Measurements from ENCODE around the gene LRRC75A.
A peak's percentile ranks its signal among the peaks of the same experiment; 100 is the strongest.
"Not testable (repeated sequence)": the region's sequence is repeated elsewhere in the genome, so short reads cannot be mapped to it uniquely, and the experiment has no call there.

LRRC75A gene

DNA sequence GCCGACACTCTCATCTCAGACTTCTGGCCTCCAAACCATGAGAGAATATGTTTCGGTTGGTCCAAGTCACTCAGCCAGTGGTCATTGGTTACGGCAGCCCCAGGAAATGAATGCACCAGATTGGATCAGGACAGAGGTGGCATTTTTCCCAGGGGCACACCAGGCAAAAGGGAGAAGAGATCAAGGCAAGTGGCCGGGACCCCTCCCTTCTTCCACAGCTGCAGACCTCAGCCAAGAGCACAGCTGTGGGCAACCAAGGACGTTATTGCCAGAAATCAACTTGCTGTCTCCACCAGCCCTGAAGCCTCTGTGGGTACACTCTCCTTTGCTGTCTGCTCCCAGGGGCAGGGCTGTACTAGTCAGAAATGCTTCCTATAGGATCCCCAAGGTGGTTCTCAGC is 20.7 kb downstream of the LRRC75A start:
- DNase-seq, result no peak

DNA sequence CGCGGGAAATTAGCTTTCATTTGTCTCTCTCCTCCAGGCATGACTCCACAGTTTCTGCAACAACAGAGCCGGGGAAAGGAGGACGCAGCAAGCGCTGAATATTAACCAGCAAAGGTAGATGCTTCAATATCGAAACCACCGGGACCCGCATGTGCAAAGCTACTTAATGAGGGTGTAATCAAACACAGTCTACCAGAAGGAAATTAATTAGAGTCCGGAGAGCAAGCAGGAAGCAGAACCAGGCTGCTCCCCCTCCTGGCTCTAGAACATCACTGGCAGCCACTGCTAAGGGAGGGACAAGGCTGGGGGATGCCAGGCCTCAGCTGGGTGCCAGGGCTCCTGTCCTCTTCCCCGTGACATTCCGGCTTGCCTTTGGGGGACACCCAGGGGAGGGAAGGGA is 21.7 kb downstream of the LRRC75A start:
- DNase-seq, result no peak

DNA sequence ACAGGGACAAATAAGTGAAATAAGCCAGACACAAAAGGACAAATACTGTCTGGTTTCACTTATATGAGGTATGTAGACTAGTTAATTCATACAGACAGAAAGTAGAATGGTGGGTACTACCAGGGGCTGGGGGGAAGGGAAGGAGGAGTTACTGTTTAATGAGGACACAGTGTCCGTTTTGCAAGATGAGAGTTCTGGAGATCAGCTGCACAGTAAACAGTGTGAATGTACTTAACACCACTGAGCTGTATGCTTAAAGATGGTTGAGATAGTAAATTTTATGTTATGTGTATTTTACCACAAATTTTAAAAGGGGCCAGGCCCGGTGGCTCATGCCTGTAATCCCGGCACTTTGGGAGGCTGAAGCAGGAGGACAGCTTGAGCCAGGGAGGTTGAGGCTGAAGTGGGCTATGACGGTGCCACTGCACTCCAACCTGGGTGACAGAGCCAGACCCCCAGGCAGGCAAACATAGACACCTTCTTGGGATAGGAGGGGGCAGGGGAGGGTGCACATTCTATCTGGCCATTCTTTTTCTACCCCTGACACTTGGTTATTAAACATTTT is 23.5 kb downstream of the LRRC75A start:
- DNase-seq, result no peak

DNA sequence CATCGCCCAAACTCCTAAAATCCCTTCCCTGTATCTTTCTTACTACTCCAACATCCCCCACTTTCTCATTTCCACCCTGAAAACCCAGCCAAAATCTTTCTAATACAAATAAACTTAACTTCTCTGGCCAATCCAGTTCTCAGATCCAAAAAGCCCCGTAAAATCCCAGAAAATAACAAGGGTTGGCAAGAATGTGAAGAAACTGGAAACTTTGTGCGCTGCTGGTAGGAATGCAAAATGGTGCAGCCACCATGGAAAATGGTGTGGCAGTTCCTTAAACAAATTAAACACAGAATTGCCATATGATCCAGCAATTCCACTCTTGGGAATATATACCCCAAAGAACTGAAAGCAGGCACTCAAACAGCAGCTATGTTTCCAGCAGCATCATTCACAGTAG is 24.1 kb downstream of the LRRC75A start:
- DNase-seq, result no peak

DNA sequence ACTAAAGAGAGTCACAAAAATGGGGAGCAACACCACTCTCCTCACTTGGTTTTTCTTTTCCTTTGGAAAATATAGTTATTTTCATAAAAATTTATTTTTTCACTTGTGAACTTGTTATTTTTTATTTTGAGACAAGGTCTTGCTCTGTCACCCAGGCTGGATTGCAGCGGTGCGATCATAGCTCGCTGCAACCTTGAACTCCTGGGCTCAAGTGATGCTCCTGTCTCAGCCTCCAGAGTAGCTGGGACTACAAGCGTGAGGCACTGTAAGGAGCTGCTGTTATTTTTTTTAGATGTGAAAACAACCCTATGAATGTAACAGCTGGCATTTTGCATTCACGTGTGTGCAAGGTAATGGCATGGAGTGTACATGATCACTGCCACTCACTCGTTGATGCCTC is 24.9 kb downstream of the LRRC75A start:
- DNase-seq, result no peak

DNA sequence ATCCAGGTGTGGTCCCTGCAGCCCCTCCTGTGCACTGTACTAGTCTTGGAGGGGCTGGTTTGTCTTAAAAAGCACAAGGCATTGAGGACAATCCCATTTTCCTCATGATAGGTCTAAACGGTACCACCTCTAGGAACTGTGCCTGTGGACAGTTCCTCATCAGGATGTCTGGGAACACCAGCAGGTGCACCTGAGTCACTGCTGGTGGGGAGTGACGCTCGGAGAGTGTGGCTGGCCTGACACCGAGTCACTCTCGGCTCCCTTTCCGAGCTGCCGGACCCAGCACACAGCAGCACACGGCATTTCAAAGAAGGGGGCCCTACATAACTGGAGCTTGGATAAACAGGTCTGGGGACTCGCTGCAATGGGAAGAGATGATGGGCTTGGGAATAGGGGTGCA is 25.6 kb downstream of the LRRC75A start:
- DNase-seq, result no peak

DNA sequence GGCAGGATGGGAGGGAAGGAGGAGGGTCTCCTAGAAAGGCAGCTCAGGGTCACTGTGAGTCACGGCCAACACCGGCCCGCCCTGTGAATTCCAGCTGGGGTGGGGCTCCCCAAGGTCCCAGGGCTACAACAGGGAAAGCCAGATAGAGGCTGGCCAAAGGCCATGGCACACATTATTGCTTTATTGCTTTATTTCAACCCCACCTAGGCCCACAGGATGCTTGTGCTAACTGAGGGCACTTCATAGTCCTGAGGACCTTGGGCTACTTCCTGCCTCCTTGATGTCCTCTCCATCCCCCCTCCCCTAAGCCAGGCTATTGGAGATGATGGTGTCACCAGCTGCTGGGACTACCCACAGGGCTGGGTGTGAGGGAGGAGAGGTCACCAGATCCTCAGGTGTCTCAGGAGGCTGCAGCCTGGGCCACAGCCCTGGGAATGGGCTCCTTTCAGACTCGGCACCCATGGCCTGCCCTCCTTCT is 26.1 kb downstream of the LRRC75A start:
- DNase-seq, result no peak

DNA sequence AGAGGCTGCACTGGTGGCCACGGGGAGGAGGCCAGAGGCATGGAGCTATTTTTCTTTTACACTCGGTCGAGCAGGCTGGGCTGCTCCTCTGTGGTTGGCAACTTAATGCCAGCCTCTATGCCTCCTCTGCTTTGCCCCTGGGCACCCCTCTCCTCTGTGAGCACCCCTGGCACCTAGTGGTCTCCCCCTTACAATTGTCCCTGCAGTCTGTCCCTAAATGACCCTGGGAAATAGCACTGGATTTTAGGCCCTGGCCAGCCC is 27.0 kb downstream of the LRRC75A start:
- DNase-seq, result no peak

DNA sequence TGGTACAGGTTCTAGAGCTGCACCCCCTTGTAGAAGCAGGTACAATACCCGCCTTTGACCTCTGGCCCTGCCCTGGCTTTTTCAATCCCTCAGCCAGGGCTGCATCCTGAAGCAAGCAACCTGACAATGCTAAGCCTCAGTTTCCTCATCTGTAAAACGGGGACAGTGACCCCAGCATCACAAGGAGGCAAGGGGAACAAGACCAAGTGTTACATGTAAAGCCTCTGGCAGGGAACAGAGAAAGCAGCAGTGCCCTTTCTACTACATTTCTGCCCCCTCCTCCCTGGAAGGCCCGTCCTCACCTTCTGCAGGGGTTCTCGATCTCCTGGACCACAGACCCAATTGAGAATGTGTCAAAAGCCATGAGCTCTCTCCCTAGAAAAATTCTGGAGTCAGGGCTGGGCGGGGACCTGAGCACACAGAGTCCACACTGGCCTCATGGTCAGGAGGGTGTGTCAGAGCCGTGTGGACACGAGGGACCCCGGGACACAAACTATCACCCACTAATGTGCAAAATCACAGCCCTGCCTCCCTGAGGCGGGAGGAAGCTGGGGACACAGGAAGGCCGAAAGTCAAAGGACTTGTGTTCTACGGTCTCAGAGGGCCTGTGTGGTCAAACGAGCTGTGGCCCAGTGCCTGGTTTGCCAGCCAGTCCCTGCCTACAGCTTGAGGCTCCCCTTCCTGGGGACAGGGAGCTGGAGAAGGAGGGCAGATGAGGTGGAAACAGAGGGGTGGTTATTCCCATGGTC is 27.5 kb downstream of the LRRC75A start:
- DNase-seq, result no peak

DNA sequence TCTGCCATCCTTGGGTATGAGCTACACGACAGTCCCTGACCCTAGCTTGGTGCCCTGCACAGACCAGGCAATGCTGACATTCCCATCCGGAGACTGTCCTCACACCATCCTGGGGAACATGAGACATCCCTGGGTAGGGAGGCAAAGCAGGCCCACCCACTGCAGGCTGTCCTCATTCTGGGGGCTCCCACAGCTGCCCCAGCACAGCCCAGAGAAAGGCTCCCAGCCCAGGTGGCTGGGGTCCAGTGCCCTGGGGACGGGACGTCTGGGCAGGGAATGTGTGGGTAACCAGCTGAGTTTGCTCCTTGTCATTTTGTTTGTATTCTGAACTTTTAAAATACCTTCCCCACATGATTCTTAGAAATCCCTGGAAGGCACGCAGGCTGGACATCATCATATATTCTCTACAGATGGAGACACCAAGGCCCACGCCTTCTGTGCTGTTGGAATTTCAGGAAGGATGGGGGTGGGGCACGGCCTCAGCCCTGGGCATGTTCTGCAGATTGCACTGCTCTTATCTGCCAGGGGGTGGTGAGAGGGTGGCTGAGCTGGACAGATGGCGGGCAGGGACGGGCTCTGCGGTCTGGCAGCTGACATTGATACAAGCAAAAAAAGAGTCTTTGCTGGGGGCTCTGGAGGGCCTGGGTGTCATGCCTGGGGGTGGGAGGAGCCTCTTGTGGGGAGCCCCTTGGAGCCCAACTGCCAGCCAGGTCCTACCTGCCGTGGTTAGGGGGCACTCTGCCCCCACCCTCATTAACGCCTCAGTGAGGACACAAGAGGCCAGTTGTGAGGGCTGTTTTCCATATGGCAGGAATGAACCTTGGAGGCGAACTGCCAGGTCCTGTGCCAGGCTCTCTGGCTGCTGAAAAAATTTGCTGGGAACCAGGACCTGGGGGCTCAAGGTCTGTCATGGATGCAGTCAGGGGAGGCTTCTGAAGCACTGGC is 28.4 kb downstream of the LRRC75A start:
- peak; percentile 79 for DNase-seq

DNA sequence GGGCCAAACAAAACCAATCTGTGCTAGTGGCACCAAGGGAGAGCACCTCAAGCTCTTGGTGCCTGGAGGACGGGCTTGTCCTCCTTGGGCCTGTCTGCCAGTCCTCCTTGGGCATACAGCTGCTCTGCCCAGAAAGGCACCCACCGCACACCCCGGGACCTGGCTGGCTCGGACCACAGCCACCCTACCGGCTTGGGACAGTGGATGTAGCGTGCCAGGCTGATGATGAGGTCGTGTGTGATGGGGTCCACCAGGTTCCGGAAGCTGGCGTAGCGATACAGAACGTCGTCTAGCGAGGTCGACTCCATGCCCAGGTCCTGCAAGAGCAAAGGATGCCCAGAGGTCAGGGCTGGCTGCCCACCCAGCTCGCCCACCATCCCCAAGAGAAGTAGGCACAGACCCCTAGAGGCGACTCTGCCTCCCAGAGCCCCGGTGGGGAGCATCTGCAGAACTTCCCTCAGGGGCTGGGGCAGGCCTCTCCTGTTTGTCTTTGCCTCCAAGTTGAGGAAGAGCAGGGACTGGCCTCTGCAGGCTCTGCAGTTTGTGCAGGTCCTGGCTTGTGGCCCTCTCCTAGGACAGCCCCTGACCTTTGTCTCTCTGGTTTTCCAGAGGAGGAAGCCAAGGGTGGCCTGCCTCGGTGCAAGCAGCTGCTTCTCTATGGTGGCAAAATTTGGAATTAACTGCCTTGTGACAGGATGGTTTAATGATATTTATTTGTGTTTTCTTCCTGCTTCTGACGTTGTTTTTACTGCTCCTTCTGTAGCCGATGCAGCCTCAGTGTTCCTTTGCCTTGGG is 29.7 kb downstream of the LRRC75A start:
- DNase-seq, result no peak

DNA sequence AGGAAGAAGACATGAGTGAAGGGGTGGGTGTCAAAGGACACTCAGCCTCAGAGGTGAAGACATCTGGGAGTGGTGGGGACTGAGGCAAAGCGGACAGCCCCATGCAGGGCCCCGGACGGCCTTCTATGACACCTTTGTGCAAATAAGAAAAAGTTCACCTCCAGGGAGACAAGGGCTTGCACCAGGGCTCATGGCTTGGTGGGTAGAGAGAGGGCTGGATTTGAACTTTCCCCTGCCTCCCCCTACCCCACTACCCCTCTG is 30.5 kb downstream of the LRRC75A start:
- DNase-seq, result no peak

DNA sequence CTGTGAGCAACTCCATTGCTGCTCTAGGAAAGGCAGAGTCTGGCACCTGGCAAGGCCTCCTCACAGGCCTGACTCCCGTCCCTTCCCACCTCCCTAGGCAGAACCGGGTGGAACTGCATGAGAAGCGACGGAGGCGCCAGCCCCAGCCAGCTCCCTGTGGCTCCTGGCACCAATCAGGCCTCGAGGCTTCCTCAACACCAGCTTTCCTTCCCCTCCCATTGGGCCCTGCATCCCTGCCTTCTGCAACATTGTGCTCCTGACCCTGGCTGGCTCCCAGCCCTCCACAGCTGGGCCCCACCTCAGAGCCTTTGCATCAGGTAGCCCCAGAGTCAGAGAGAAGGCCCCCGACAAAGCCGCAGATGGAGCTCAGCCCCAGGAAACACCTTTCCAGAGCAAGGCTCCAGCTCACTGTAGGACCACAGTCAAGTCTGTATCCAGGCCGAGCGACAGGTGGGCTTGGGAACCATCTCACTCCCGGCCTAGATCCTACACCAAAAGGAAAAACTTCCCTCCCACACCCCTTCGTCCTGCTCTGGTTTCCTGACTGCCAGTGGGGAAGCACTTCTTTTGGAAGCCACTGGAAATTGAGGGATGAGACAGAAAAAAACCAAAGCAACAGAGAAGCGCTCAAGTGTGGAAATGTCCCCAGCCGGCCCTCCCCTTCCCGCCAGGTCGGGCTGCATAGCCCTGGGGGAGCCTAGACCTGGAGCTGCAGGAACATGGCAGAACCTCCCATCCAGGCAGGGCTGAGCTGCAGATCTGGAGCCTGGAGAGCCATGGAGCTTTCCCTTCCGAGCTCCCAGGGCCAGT is 31.0 kb downstream of the LRRC75A start:
- no peak for DNase-seq

DNA sequence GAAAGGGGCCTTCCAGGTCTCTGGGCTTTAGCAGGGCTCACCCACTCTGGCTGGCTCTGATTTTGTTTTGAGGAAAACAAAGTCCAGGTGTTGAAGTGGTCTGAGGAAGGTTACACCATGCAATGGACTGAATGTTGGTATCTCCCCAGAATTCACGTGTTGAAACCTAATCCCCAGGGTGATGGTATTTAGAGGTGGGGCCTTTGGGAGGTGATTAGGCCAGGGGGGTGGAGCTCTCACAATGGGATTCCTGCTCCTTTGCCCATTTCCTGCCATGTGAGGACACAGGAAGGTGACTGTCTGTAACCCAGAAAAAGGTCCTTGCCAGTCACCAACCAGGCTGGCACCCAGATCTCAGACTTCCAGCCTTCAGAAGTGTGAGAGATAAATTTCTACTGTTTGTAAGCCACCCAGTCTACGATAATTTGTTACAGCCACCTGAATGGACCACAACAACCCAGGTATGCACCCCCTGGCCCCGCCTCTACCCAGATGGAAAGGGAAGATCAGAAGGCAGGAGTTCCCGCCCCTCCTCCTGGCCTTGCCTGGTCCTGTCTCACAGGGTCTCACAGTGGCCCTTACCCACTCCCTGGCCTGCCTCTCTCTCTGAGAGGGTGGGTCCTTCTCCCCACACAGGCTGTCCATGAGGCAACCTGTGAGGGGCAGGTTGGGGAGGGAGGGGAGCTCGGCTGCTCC is 32.0 kb downstream of the LRRC75A start:
- DNase-seq, result no peak

DNA sequence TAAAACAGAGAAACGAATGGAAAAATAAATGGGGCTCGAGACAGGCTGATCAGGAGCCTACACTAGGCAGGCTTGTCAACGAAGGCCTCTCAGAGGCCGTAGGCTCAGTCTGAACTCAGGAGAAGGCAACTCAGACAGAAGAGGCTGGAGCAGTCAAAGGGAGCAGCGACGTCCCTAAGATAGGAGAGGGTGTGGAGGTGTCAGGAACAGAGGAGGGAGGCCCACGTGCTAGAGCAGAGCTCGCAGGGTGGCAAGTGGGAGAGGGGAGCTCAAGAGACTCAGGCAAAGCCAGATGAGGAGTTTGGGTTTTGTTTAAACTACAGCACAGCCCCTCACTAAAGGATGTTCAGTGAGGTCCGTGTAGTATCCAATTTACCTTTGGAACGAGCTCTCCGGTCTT is 32.7 kb downstream of the LRRC75A start:
- no peak for DNase-seq

DNA sequence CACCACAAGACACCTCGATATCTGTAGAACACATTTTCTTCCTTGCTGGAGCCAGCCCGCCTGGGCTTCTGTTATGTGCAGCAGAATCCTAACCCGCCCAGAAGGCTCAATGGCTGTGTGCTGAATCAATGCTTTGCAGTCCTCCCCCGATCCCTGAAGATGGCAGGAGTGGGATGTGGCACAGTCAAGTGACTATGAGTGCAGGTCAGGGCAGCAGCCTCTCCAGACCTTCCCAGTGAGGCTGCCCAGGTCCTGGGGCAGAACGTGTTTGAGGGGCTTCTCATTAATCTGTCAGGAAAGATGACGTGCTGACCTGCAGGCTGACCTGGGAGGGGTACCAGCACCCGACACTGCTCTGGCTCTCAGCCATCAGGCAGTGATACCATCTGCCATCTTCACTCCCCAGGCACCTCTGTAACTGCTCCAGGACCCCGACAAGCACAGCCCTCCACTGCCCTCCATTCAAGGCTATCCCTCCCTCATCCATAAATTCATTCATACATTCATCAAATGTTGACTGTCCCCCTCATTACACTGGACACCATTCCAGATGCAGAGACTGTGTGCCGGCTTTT is 35.2 kb downstream of the LRRC75A start:
- DNase-seq, result no peak

DNA sequence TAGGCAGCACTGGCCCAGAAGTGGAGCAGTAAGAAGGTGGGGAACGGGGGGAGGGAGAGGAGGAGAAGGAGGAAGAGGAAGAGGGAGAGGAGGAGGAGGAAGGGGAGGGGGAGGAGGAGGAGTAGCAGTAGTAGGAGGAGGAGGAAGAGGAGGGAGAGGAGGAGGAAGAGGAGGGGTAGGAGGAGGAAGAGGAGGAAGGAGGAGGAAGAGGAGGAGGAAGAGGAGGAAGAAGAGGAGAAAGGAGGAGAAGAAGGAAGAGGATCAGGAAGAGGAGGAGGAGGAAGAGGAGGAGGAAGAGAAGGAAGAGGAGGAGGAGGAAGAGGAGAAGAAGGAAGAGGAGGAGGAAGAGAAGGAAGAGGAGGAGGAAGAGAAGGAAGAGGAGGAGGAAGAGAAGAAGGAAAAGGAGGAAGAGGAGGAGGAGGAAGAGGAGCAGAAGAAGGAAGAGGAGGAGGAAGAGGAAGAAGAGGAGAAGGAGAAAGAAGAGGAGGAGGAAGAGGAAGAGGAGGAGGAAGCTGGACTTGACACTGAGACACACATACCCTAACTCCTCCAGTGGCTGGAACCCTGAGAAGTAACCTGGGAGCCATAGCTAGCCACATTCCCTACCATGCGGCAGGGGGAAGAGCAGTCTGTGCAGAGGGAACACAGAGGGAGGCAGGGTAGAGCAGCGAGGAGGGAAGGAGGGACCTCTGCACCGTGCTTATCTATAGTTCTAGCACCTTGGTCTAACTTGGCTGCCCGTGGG is 35.8 kb downstream of the LRRC75A start:
- DNase-seq, result no peak

DNA sequence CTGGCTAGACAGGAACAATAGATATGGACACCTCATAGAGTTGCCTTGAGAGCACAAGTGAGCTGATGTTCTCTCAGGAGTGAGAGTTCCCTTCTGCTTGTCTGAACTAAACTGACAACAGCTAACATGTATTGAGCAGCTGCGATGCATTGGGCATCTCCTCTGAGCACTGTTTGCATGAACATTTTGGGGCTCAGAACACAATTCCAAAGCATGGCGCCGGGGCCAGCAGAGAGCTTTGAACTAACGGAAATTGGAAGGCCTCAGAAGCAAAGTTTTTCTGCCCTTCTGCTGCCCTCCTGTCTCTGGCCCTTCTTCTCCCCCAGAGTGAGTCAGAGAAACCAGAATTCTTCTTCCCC is 38.5 kb downstream of the LRRC75A start:
- no peak for DNase-seq

DNA sequence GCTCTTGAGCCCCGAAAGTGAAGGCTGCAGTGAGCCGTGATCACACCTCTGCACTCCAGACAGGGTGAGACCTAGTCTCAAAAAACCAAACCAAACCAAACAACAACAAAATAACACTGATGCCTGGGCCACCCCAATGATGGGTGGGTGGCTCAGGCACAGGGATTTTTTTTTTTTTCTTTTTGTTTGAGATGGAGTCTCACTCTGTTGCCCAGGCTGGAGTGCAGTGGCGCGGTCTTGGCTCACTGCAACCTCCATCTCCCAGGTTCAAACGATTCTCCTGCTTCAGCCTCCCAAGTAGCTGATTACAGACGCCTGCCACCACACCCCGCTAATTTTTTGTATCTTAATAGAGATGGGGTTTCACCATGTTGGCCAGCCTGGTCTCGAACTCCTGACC is 39.7 kb downstream of the LRRC75A start:
- not testable (repeated sequence) for DNase-seq

DNA sequence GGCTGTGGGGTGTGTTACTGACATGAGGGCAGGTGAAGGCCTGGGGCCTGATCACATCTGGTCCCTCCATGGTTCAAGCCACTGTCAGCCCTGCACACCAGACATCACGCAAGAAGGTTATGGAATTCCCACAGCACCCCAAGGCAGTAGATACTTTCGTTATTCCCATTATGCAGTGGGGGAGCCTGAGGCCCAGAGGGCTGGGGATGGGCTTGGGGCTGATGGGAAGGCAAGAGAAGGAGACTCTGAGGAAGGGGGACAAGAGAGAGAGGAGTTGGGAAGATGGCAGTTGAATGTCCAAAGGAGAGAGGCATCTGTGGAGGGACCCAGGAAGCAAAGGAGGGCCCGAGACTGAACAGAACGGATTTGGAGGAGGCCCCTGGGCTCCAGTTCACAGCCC is 42.0 kb downstream of the LRRC75A start:
- no peak for DNase-seq

DNA sequence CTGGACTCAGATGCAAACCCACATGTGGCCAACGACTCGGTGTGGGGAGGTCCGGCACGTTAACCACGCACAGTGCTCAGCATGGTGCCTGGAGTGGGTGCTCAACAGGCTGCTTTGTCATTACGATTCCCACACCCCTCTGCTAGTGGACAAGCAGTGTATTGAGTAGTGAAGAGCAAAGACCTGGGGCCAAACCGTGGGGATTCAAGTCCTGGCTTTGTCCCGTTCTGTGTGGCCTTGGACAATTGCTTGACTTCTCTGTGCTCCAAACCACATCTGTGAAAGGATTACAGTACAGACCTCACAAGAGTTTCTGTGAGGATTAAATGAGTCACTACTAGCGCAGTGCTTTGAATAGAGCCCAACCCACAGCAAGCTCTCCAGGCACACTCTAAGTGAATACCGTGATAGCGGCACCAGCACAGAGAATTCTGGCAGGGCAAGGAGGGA is 42.8 kb downstream of the LRRC75A start:
- DNase-seq, result no peak

Measured in DMS 273 treated with DMSO at 0.1 percent for 48 hours (cell line).